ENCODE data around the gene RNPEPL1.

The RNPEPL1 gene

DNA sequence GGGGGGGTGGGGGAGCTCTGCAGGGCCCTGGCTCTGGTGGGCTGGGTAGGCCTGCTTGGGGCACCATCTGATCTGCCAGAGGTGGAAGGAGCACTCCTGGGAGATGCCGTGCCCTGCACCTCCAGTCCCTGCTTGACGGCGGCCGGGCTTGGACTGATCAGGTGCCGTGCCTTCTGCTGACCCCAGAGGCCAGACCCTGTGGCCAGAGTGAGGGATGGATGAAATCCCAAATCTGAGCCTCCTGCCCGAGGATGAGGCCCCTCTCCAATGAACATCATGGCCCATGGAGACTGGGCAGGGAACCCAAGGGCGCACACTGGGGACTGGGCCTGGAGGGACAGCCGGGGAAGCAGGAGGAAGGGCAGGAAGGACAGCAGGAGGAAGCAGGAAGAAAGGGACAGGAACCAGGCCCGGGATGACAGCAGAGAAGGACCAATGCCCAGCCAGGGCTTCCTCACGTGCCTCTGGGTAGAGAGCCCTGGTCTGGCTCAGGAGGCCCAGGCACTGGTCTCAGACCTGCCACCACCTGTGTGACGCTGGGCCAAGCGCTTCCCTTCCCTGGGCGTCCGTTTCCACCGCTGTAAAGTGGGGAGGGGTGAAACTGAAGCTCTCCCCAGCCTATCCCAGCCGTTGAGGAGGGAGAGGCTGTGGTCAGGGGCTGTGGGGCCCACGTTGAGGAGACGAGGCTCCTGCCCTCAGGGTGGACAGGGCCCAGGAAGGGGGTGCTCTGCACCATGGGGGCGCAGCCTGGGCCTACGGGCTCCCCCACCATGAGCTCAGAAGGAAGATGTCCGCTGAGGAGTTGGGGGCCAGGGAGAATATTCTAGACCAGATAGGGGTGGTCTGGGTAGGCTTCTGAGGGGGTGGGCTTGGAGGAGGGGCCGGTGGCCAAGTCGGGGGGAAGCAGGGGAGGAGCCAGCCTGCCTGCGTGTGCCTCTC, 56.0 kb downstream of the RNPEPL1 start:
- no peak for DNase-seq (ENCODE audit: low read depth, low spot score)

DNA sequence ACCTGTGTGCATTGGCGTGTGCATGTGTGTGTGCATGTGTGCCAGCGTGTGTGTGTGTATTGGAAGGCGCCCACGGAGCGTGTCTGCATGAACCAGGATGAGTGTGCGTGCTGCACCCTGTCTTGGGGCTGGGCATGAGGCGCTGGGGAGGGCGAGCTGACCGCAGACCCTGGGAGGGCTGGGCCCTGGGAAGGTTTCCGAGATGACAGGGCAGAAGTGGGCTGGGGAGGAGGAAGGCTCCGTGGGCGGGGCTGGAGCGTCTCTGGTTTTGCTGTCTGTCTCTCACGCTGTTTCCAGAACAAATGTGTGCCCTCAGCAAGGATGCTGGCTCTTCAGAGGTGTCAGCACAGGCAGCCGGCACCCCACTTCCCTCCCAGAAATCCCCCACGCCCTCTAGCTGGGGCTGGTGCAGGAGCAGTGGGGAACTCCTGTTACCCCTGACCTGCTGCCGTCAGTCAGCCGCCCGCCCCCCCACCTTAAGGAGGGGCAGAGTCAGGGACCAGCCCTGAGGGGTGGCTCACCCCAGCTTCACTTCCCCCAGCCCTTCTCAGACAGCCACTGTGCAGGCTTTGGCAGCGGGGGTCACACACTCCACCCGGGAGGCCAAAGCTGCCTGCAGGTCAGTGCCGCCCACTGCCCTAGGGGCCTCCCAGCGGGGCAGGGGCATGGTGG, 56.8 kb downstream of the RNPEPL1 start, which contains the start of gene GPR35:
Gene GPR35, plus strand, starts transcription at position 531 of the 672 bp plus-strand sequence. CDS start 4,473 bp downstream, outside the sequence.
- DNase-seq (ENCODE audit: low read depth, low spot score) = no peak

- DNase-seq (ENCODE audit: low read depth, low spot score) = no peak
Measured at GRCh38 chr2:240626531-240627300, 58.4 kb downstream of the RNPEPL1 start.

- DNase-seq (ENCODE audit: low read depth, low spot score) = no peak
Measured at GRCh38 chr2:240627736-240628506, 59.6 kb downstream of the RNPEPL1 start.

GRCh38 chr2:240628507-240628807, 60.2 kb downstream of the RNPEPL1 start:
- DNase-seq (ENCODE audit: low read depth, low spot score) = no peak

GRCh38 chr2:240628808-240629618, 60.7 kb downstream of the RNPEPL1 start:
- DNase-seq (ENCODE audit: low read depth, low spot score) = no peak

DNA sequence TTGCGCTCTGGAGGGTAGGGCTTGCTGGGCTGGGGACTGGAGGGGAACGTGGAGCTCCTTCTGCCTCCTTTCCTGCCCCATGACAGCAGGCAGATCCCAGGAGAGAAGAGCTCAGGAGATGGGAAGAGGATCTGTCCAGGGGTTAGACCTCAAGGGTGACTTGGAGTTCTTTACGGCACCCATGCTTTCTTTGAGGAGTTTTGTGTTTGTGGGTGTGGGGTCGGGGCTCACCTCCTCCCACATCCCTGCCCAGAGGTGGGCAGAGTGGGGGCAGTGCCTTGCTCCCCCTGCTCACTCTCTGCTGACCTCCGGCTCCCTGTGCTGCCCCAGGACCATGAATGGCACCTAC, 61.3 kb downstream of the RNPEPL1 start:
- no peak for DNase-seq (ENCODE audit: low read depth, low spot score)

DNA sequence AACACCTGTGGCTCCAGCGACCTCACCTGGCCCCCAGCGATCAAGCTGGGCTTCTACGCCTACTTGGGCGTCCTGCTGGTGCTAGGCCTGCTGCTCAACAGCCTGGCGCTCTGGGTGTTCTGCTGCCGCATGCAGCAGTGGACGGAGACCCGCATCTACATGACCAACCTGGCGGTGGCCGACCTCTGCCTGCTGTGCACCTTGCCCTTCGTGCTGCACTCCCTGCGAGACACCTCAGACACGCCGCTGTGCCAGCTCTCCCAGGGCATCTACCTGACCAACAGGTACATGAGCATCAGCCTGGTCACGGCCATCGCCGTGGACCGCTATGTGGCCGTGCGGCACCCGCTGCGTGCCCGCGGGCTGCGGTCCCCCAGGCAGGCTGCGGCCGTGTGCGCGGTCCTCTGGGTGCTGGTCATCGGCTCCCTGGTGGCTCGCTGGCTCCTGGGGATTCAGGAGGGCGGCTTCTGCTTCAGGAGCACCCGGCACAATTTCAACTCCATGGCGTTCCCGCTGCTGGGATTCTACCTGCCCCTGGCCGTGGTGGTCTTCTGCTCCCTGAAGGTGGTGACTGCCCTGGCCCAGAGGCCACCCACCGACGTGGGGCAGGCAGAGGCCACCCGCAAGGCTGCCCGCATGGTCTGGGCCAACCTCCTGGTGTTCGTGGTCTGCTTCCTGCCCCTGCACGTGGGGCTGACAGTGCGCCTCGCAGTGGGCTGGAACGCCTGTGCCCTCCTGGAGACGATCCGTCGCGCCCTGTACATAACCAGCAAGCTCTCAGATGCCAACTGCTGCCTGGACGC, 61.9 kb downstream of the RNPEPL1 start:
- DNase-seq (ENCODE audit: low read depth, low spot score) = no peak
